Loucy (cell line): ENCODE data around the gene MAP7D2.
"Not testable (repeated sequence)": the region's sequence is repeated elsewhere in the genome, so short reads cannot be mapped to it uniquely, and the experiment has no call there.

Experiments
- H2AFZ ChIP-seq: fragments of 200-600 bp; sonication (generic); 2 replicates; pipeline ENCODE4 v1.6.0; 2016; ENCODE audit warnings: antibody characterized with exemption, mild to moderate bottlenecking, low read length, moderate library complexity
- H3F3A ChIP-seq: fragments of 200-600 bp; 2 replicates; pipeline ENCODE4 v1.6.0; 2016; ENCODE audit warnings: antibody characterized with exemption, low read depth, mild to moderate bottlenecking
- H3K27me3 ChIP-seq: fragments of 200-600 bp; sonication (generic); 2 replicates; pipeline ENCODE4 v1.6.1; 2014; ENCODE audit warnings: low read length, mild to moderate bottlenecking; ENCODE audit not compliant: insufficient read depth, poor library complexity, severe bottlenecking
- H3K36me3 ChIP-seq: fragments of 200-600 bp; sonication (generic); 2 replicates; pipeline ENCODE4 v1.6.1; 2016; ENCODE audit warnings: low read length; ENCODE audit not compliant: insufficient read depth
- H3K4me1 ChIP-seq: fragments of 200-600 bp; sonication (generic); 2 replicates; pipeline ENCODE4 v1.5.1; 2014; ENCODE audit warnings: low read length, mild to moderate bottlenecking; ENCODE audit not compliant: insufficient read depth, poor library complexity, severe bottlenecking
- H3K4me2 ChIP-seq: fragments of 200-600 bp; sonication (generic); 2 replicates; pipeline ENCODE4 v1.6.0; 2014; ENCODE audit warnings: antibody characterized with exemption, low read length, low read depth, mild to moderate bottlenecking; ENCODE audit not compliant: poor library complexity, severe bottlenecking
- H3K4me3 ChIP-seq: fragments of 200-600 bp; sonication (generic); 2 replicates; pipeline ENCODE4 v1.5.1; 2014; ENCODE audit warnings: low read length, mild to moderate bottlenecking, mixed read lengths; ENCODE audit not compliant: poor library complexity, severe bottlenecking
- H3K79me2 ChIP-seq: fragments of 200-600 bp; sonication (generic); 2 replicates; pipeline ENCODE4 v1.6.1; 2014; ENCODE audit warnings: low read length; ENCODE audit not compliant: insufficient read depth
- H3K9ac ChIP-seq: fragments of 200-600 bp; sonication (generic); 2 replicates; pipeline ENCODE4 v1.6.0; 2014; ENCODE audit warnings: mild to moderate bottlenecking, low read depth, low read length, moderate library complexity; ENCODE audit not compliant: poor library complexity, severe bottlenecking
- H3K9me2 ChIP-seq: fragments of 200-600 bp; sonication (generic); replicated peaks from 2 replicates; pipeline ENCODE4 v1.6.1; 2016; ENCODE audit warnings: low read depth, low read length, mixed read lengths
- H3K9me3 ChIP-seq: fragments of 200-600 bp; sonication (generic); 2 replicates; pipeline ENCODE4 v1.6.1; 2014; ENCODE audit warnings: mild to moderate bottlenecking, antibody characterized with exemption, low read length, low read depth; ENCODE audit not compliant: insufficient read depth
- H4K20me1 ChIP-seq: fragments of 200-600 bp; sonication (generic); 2 replicates; pipeline ENCODE4 v1.6.0; 2014; ENCODE audit warnings: antibody characterized with exemption, low read length, mild to moderate bottlenecking; ENCODE audit not compliant: insufficient read depth, poor library complexity, severe bottlenecking
- EZH2phosphoT487 ChIP-seq: fragments of 200-600 bp; IDR thresholded peaks from 2 replicates; pipeline ENCODE4 v1.6.1; 2018; ENCODE audit warnings: antibody characterized with exemption, mild to moderate bottlenecking, moderate library complexity, borderline replicate concordance
- TF ChIP-seq, protein P1 (sequence below): fragments of 200-600 bp; sonication (generic); conservative IDR thresholded peaks from 2 replicates; pipeline ENCODE4 v1.5.1; 2014; ENCODE audit warnings: mild to moderate bottlenecking, antibody characterized with exemption, low read length

Gene MAP7D2

DNA sequence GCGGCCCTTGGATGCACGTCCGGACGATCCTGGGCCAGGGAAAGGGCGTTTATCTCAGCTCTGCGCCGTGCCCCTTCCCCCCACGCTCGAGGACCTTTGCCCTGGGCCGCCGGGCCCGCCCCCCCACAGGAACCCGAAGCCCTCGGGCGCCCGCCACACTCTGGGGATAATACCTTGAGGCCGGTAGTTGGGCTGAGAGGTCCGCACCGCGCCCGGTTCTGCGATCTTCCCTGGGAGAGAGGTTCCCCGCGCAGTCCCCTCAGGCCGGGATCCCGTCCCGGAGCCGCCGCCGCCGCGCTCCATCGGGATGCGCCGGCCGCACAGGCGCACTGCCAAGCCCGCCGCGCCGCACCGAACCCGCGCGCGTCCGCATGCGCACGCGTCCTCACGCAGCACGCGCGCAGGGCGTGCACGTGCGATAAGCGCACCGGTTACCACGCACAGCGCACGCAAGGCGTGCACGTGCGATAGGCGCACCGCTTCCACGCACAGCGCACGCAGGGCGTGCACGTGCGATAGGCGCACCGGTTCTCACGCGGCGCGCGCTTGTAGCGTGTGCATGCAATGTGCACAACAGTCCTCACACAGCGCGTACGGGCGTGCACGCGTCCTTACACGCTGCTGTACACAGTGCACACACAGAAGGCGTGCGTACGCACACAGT, at the start of gene MAP7D2:
Gene MAP7D2 (minus strand): TSS at position 331 of the 664 bp plus-strand sequence. CDS start 28 bp downstream, at position 303.
- Histone ChIP-seq H2AFZ (no peak within 1 kb of the TSS), H3F3A (no peaks in the 10 kb centered on the region), H3K9ac (no peak within 1 kb of the TSS), H3K79me2 (no peaks in the 10 kb centered on the region), H3K4me1 (peaks cover 4% of the 10 kb centered on the region), H3K36me3 (no peaks in the 10 kb centered on the region), H3K4me3 (no peak within 1 kb of the TSS), H3K9me2 (no peaks in the 10 kb centered on the region), H3K4me2 (no peak within 1 kb of the TSS), H4K20me1 (no peaks in the 10 kb centered on the region), H3K27me3 (no peaks in the 10 kb centered on the region), H3K9me3 (no peaks in the 10 kb centered on the region)
- no peak for TF ChIP-seq EZH2phosphoT487
- TF ChIP-seq, protein P1, sequence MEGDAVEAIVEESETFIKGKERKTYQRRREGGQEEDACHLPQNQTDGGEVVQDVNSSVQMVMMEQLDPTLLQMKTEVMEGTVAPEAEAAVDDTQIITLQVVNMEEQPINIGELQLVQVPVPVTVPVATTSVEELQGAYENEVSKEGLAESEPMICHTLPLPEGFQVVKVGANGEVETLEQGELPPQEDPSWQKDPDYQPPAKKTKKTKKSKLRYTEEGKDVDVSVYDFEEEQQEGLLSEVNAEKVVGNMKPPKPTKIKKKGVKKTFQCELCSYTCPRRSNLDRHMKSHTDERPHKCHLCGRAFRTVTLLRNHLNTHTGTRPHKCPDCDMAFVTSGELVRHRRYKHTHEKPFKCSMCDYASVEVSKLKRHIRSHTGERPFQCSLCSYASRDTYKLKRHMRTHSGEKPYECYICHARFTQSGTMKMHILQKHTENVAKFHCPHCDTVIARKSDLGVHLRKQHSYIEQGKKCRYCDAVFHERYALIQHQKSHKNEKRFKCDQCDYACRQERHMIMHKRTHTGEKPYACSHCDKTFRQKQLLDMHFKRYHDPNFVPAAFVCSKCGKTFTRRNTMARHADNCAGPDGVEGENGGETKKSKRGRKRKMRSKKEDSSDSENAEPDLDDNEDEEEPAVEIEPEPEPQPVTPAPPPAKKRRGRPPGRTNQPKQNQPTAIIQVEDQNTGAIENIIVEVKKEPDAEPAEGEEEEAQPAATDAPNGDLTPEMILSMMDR = no peak

DNA sequence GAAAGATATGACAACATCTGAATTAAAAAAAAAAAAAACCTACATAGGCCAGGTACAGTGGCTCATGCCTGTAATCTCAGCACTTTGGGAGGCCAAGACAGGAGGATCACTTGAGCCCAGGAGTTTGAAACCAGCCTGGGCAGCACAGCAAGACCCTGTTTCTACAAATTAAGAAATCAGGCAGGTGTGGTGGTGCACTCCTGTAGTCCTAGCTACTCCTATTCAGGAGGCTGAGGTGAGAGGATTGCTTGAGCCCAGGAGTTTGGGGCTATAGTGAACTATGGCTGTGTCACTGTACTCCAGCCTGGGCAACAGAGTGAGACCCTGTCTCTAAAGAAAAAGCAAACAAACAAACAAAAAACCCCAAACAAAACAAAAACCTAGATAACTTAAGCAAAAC, 45.8 kb upstream of the MAP7D2 start:
- not testable (repeated sequence) for H4K20me1 ChIP-seq, H3K4me2 ChIP-seq, H3K9me3 ChIP-seq, H2AFZ ChIP-seq, H3F3A ChIP-seq, H3K9ac ChIP-seq, H3K4me3 ChIP-seq, H3K79me2 ChIP-seq, H3K27me3 ChIP-seq, H3K9me2 ChIP-seq, H3K4me1 ChIP-seq
- peaks cover 49% of the 10 kb centered on the region; the same call in 1 of the 2 replicates for H3K36me3 ChIP-seq

DNA sequence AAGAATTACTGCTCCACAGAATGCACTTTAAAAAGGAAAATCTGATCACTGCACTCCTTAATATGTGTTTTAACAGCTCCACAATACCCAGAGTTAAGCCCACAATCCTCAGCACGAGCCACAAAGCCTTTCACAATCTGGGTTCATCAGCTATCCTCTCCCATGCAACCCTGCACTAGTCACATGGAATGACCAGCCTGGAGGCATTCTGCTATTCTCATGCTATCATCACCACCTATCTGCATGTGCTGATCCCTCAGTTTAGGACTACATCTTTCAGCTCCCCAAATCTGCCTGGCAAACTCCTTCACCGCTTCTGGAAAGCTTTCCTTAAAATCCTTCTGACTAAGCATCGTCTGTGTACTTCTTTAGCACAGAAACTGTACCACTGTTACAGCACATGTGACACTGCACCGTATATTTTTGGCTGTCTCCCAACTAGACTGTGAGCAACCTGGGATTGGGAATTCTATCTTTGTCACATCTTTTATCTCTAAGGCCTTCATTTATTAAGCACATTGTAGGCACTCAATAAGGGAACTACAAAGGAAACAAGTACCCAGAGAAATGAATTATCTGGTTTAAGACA, 43.2 kb upstream of the MAP7D2 start:
- Histone ChIP-seq H3K4me1 (no peaks in the 10 kb centered on the region), H3K79me2 (no peaks in the 10 kb centered on the region), H3K4me2 (no peak overlapping the region), H3K27me3 (no peaks in the 10 kb centered on the region), H3K9me3 (no peaks in the 10 kb centered on the region), H4K20me1 (no peaks in the 10 kb centered on the region), H3K9ac (no peak overlapping the region), H3F3A (no peaks in the 10 kb centered on the region), H3K4me3 (no peak overlapping the region), H3K36me3 (peaks cover 59% of the 10 kb centered on the region), H2AFZ (no peak overlapping the region), H3K9me2 (no peaks in the 10 kb centered on the region)
- TF ChIP-seq, protein P1 = no peak
- TF ChIP-seq EZH2phosphoT487 = no peak

DNA sequence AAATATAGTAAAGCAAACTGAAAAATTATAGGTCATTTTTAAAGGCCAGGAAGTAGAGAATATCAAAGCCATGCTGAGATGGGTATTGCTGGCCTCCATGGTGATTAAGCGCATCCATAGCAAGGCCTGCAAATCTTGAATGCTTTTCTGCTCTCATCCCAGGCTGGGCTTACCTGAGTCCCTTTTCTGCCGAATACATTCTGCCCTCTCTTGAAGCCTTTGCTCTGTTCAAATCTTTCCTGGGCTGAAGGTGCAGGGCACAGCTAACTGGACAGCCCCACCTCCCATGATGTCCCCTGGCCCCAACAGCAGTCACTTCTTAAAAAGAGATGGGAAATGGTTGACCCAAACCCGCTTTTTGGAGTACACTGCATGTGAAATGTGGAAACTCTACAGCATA, 35.0 kb upstream of the MAP7D2 start:
- TF ChIP-seq, protein P1 = no peak
- no peak for TF ChIP-seq EZH2phosphoT487
- Histone ChIP-seq H3K27me3 (no peaks in the 10 kb centered on the region), H3K9me3 (no peaks in the 10 kb centered on the region), H3K4me2 (no peak overlapping the region), H3K4me1 (no peaks in the 10 kb centered on the region), H3K36me3 (peaks cover 43% of the 10 kb centered on the region), H2AFZ (no peak overlapping the region), H3K9ac (no peak overlapping the region), H3K79me2 (no peaks in the 10 kb centered on the region), H4K20me1 (no peaks in the 10 kb centered on the region), H3K9me2 (no peaks in the 10 kb centered on the region), H3F3A (no peaks in the 10 kb centered on the region), H3K4me3 (no peak overlapping the region)
